ENCODE measurements around the gene PRIM2. TPM values are rescaled to one million over a fixed set of nuclear protein-coding genes. Genes with fewer than 3 reads are reported as not detected.
"Not testable (repeated sequence)": the region's sequence is repeated elsewhere in the genome, so short reads cannot be mapped to it uniquely, and the experiment has no call there.

Gene PRIM2
- total RNA-seq, 1 experiment from 2014 or later = 45.2 TPM

- DNase-seq (ENCODE audit: low spot score) = no peak
- no TSS peak for BruUV-seq (replicated peaks)
- H3K4me3 ChIP-seq (ENCODE audit: low read depth, low read length, poor library complexity, severe bottlenecking) = no peak overlapping the region
- H3K27ac ChIP-seq (ENCODE audit: low read depth, low read length, poor library complexity, severe bottlenecking) = no peak overlapping the region
- no peaks in the 10 kb centered on the region for H3K9me3 ChIP-seq (ENCODE audit: low read depth, low read length, poor library complexity, severe bottlenecking)
- TF ChIP-seq CTCF (conservative IDR thresholded peaks at IDR 0.05; ENCODE audit: low read depth, low read length) (no peak), EZH2 (IDR thresholded peaks at IDR 0.05; ENCODE audit: borderline replicate concordance, low read depth, low read length, poor library complexity, severe bottlenecking) (no peak)
- intact Hi-C loops (cut with micrococcal nuclease; ENCODE audit: unreplicated experiment) = no loop called here
- no peaks in the 10 kb centered on the region for H3K4me1 ChIP-seq (ENCODE audit: insufficient read depth, low read length, poor library complexity, severe bottlenecking)
- ChIA-PET POLR2A (ENCODE audit: low non-redundant PET) (no interaction called here), CTCF (no interaction called here)
- no peaks in the 10 kb centered on the region for H3K27me3 ChIP-seq (replicated peaks; ENCODE audit: insufficient read depth, low read depth, low read length, poor library complexity)
- no peaks in the 10 kb centered on the region for H3K36me3 ChIP-seq (ENCODE audit: insufficient read depth, low read length, poor library complexity, severe bottlenecking)
These were observed 38.4 kb upstream of the PRIM2 start for GRCh38 chr6:57279013-57279412.

DNA sequence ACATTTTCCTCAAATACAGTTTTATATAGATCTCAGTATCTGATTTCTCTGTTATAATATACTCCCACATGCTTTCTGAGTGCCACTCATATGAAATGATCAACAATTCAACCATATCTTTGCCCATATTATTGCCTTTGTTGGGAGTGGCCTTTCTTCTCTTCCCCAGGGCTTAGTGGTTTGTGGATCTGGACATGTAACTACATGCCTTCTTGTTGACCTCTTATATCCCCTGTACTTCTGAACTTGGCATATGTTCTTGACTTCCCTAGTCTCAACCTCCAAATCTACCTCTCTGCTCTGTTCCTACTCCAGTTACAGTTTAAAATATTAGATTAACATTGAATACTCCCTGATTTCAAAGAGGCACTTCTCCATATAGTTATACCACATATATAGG lies 34.3 kb upstream of the PRIM2 start:
- no peaks in the 10 kb centered on the region for H3K9me3 ChIP-seq (ENCODE audit: low read depth, low read length, poor library complexity, severe bottlenecking)
- H3K4me3 ChIP-seq (ENCODE audit: low read depth, low read length, poor library complexity, severe bottlenecking) = no peak overlapping the region
- no peaks in the 10 kb centered on the region for H3K4me1 ChIP-seq (ENCODE audit: insufficient read depth, low read length, poor library complexity, severe bottlenecking)
- no peaks in the 10 kb centered on the region for H3K27me3 ChIP-seq (replicated peaks; ENCODE audit: insufficient read depth, low read depth, low read length, poor library complexity)
- POLR2A ChIA-PET (ENCODE audit: low non-redundant PET) = no interaction called here
- H3K27ac ChIP-seq (ENCODE audit: low read depth, low read length, poor library complexity, severe bottlenecking) = no peak overlapping the region
- no peak for DNase-seq (ENCODE audit: low spot score)
- BruUV-seq (replicated peaks) = no TSS peak
- CTCF ChIA-PET = no interaction called here
- H3K36me3 ChIP-seq (ENCODE audit: insufficient read depth, low read length, poor library complexity, severe bottlenecking) = no peaks in the 10 kb centered on the region
- intact Hi-C loops (cut with micrococcal nuclease; ENCODE audit: unreplicated experiment) = no loop called here
- no peak for TF ChIP-seq EZH2 (IDR thresholded peaks at IDR 0.05; ENCODE audit: borderline replicate concordance, low read depth, low read length, poor library complexity, severe bottlenecking)
- no peak for TF ChIP-seq CTCF (conservative IDR thresholded peaks at IDR 0.05; ENCODE audit: low read depth, low read length)

- BruUV-seq (replicated peaks) = no TSS peak
- CTCF ChIA-PET = no interaction called here
- intact Hi-C loops (cut with micrococcal nuclease; ENCODE audit: unreplicated experiment) = no loop called here
These were observed 33.4 kb upstream of the PRIM2 start for GRCh38 chr6:57283911-57284455.

GRCh38 chr6:57288136-57288535 lies 29.3 kb upstream of the PRIM2 start:
- BruUV-seq (replicated peaks); CTCF ChIA-PET; DNase-seq (ENCODE audit: low spot score): not testable (repeated sequence)

More at GRCh38 chr6:57283911-57284455, 33.4 kb upstream of the PRIM2 start:
- Histone ChIP-seq H3K27me3 (replicated peaks; ENCODE audit: insufficient read depth, low read depth, low read length, poor library complexity) (no peaks in the 10 kb centered on the region), H3K4me3 (ENCODE audit: low read depth, low read length, poor library complexity, severe bottlenecking) (no peak overlapping the region), H3K27ac (ENCODE audit: low read depth, low read length, poor library complexity, severe bottlenecking) (no peak overlapping the region), H3K36me3 (ENCODE audit: insufficient read depth, low read length, poor library complexity, severe bottlenecking) (no peaks in the 10 kb centered on the region), H3K9me3 (ENCODE audit: low read depth, low read length, poor library complexity, severe bottlenecking) (no peaks in the 10 kb centered on the region), H3K4me1 (ENCODE audit: insufficient read depth, low read length, poor library complexity, severe bottlenecking) (no peaks in the 10 kb centered on the region)
- TF ChIP-seq EZH2 (IDR thresholded peaks at IDR 0.05; ENCODE audit: borderline replicate concordance, low read depth, low read length, poor library complexity, severe bottlenecking) (no peak), CTCF (conservative IDR thresholded peaks at IDR 0.05; ENCODE audit: low read depth, low read length) (no peak)
- POLR2A ChIA-PET (ENCODE audit: low non-redundant PET) = no interaction called here
- DNase-seq (ENCODE audit: low spot score) = no peak

DNA sequence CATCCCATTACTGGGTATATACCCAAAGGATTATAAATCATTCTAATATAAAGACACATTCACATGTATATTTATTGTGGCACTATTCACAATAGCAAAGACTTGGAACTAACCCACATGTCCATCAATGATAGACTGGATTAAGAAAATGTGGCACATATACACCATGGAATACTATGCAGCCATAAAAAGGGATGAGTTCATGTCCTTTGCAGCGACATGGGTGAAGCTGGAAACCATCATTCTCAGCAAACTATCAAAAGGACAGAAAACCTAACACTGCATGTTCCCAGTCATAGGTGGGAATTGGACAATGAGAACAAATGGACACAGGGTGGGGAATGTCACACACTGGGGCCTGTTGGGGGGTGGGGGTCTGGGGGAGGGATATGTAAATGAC lies 24.0 kb upstream of the PRIM2 start:
- H3K9me3 ChIP-seq (ENCODE audit: low read depth, low read length, poor library complexity, severe bottlenecking); intact Hi-C loops (cut with micrococcal nuclease; ENCODE audit: unreplicated experiment); H3K4me3 ChIP-seq (ENCODE audit: low read depth, low read length, poor library complexity, severe bottlenecking); CTCF ChIA-PET; H3K27me3 ChIP-seq (replicated peaks; ENCODE audit: insufficient read depth, low read depth, low read length, poor library complexity); DNase-seq (ENCODE audit: low spot score); H3K36me3 ChIP-seq (ENCODE audit: insufficient read depth, low read length, poor library complexity, severe bottlenecking); H3K4me1 ChIP-seq (ENCODE audit: insufficient read depth, low read length, poor library complexity, severe bottlenecking); POLR2A ChIA-PET (ENCODE audit: low non-redundant PET); H3K27ac ChIP-seq (ENCODE audit: low read depth, low read length, poor library complexity, severe bottlenecking); BruUV-seq (replicated peaks): not testable (repeated sequence)

More at GRCh38 chr6:57288136-57288535, 29.3 kb upstream of the PRIM2 start:
- H3K9me3 ChIP-seq (ENCODE audit: low read depth, low read length, poor library complexity, severe bottlenecking); H3K27ac ChIP-seq (ENCODE audit: low read depth, low read length, poor library complexity, severe bottlenecking); H3K4me1 ChIP-seq (ENCODE audit: insufficient read depth, low read length, poor library complexity, severe bottlenecking); POLR2A ChIA-PET (ENCODE audit: low non-redundant PET); intact Hi-C loops (cut with micrococcal nuclease; ENCODE audit: unreplicated experiment); H3K4me3 ChIP-seq (ENCODE audit: low read depth, low read length, poor library complexity, severe bottlenecking); H3K27me3 ChIP-seq (replicated peaks; ENCODE audit: insufficient read depth, low read depth, low read length, poor library complexity); H3K36me3 ChIP-seq (ENCODE audit: insufficient read depth, low read length, poor library complexity, severe bottlenecking): not testable (repeated sequence)
